Right renal pelvis (tissue), 4 donors: ENCODE measurements around the gene C1GALT1. TPM values are rescaled to one million over a fixed set of nuclear protein-coding genes. Genes with fewer than 3 reads are reported as not detected.
"Not testable (repeated sequence)": the region's sequence is repeated elsewhere in the genome, so short reads cannot be mapped to it uniquely, and the experiment has no call there.

ENCODE experiments used
- DNase-seq, 4 donors: peaks; one replicate each; pipeline ENCODE4 v3.0.0-alpha.2; 2013; ENCODE audit warnings: low read depth in 4 of 4, low spot score in 3 of 4, missing footprints in 1 of 4
- polyA plus RNA-seq, 4 donors: library from polyadenylated mRNA; unstranded; fragments of 120-200 nt; gene quantifications; one replicate each; pipeline ENCODE4 v1.2.1, GENCODE V29; 2013; ENCODE audit not compliant: insufficient read length in 4 of 4

C1GALT1 gene
- polyA plus RNA-seq, 4 donors = 45.1 to 50.1 (median 45.4) TPM

DNA sequence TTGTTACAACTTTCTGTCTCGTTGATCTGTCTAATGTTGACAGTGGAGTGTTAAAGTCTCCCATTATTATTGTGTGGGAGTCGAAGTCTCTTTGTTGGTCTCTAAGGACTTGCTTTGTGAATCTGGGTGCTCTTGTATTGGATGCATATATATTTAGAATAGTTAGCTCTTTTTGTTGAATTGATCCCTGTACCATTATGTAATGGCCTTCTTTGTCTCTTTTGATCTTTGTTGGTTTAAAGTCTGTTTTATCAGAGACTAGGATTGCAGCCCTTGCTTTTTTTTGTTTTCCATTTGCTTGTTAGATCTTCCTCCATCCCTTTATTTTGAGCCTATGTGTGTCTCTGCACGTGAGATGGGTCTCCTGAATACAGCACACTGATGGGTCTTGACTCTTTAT lies 17.2 kb downstream of the C1GALT1 start:
- DNase-seq = not testable (repeated sequence)

DNA sequence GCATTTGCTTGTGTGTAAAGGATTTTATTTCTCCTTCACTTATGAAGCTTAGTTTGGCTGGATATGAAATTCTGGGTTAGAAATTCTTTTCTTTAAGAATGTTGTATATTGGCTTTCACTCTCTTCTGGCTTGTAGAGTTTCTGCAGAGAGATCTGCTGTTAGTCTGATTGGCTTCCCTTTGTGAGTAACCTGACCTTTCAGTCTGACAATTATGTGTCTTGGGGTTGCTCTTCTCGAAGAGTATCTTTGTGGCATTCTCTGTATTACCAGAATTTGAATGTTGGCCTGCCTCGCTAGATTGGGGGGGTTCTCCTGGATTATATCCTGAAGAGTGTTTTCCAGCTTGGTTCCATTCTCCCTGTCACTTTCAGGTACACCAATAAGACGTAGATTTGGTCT lies 17.9 kb downstream of the C1GALT1 start:
- not testable (repeated sequence) for DNase-seq

DNA sequence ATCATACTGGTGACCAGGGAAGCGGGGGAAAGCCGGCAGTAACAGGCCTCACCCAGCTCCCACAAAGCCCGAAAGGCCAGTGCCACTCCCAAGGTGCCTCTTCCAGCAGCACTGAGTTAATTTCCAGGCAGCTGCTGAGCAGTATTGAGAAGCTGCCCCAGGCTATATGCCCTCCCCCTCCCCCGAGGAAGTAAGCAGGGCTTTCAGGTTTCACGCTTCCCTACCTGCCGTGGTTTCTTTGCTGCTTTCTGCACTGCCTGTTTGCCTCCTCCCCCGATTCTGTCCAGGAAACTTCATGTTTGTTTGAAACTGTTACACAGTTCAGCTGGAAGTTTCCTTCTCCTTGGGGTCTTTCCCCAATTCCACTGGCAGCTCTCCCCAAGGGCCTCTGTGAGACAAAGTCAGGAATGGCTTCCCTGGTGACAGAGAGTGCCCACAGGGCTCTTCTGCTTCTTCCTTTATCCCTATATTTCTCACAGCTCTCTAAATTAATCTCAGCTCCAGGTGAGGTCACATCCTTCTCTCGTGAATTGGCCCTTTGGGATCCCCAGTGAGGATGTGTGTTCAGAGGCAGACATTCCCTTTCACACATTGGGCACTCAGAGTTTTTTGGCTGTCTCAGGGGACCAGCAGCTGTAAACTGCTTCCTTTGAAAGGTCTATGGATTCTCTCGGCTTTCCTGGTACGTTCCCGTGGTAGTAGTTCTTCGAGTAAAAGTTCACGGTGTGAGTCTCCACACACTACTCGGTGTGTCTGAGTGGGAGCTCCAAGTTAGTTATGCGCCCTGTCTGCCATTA lies 19.4 kb downstream of the C1GALT1 start:
- peak in 2 of 4 donors; percentile 43 to 53 for DNase-seq

DNA sequence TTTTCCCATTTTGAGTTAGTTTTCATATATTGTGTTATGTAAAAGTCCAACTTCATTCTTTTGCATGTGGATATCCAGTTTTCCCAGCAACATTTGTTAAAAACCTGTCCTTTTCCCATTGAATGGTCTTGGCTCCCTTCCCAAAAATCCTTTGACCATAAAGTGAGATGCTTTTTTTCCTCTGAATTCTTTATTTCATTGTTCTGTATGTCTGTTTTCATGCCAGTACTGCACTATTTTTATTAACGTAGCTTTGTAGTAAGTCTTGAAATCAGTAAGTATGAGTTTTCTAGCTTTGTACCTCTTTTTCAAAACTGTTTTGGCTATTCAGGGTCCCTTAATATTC lies 20.0 kb downstream of the C1GALT1 start:
- no peak for DNase-seq

DNA sequence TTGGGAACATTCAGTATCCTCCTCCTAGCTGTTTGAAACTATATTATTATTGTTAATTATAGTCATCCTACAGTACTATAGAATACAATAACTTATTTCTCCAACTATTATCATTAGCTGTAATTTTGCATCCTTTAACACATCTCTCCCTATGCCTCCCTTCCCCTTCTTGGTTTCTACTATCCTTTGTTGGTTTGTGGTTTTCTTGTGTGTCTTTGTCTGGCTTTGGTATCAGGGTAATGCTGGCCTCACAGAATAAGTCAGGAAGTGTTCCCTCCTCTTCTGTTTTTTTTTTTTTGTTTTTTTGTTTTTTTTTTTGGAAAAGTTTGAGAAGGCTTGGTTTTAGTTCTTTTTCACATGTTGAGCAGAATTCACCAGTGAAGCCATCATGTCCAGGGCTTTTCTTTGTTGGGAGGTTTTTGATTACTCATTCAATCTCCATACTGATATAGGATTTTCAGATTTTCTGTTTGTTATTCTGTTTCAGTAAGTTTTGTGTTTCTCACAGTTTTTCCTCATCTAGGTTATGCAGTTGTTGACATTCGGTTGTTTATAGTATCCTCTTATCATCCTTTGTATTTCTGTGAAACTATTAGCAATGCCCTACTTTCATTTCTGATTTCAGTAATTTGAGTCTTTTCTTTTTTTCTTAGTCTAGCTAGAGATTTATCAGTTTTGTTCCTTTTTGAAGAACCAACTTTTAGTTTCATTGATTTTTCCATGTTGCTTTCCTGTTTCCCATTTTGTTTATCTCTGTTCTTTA lies 21.6 kb downstream of the C1GALT1 start:
- no peak for DNase-seq

DNA sequence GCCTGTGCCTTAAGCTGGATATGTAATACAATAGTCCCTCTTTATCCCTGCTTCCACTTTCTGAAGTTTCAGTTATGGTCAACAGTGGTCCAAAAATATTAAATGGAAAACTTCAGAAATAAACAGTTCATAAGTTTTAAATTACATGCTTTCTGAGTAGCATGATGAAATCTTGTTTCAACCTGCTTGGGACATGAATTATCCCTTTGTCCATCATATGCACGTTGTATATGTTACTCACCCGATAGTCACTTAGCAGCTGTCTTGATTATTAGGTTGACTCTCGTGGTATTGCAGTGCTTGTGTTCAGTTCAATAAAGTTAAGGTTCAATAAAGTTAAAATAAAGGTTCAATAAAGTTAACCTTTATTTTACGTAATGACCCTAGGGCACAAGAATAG lies 25.5 kb downstream of the C1GALT1 start:
- DNase-seq = no peak

DNA sequence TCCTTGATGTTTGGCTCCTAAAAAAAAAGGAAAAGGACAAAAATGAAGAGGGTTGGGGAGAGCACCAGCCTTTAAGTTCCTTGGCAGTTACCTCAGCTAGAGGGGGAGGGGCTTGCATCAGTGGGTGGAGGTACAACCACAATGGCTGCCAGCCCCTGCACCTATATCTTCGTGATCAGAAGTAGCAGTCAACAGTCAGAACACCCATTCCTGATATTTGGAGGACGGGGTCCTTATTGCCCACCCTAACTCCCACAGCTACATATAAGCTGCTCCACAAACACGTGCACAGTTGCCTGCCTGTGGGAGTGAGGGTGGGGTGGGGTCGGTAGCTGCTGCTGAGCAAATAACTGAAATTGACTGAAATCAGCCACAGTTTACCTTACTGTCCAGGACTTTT lies 26.2 kb downstream of the C1GALT1 start:
- no peak for DNase-seq

DNA sequence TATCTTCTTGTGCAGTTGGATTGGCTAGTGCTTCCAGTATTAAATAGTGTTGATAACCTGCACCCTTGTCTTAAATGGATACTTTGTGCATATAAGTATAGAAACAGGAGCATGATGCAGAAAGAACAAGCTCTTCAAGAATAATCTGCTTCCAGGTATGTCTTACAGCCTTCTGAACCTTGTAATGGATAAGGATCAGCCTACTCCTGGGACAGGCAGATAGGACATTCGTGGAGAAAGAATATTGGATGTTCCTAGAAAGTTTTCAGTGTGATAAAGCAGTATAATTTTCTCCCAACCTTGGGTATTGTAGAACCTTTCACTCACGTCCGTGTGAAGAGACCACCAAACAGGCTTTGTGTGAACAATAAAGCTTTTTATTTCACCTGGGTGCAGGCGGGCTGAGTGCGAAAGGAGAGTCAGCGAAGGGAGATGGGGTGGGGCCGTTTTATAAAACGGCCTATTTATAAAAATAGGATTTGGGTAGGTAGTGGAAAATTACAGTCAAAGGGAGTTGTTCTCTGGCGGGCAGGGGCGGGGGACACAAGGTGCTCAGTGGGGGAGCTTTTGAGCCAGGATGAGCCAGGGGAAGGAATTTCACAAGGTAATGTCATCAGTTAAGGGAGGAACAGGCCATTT lies 27.2 kb downstream of the C1GALT1 start:
- DNase-seq = no peak

DNA sequence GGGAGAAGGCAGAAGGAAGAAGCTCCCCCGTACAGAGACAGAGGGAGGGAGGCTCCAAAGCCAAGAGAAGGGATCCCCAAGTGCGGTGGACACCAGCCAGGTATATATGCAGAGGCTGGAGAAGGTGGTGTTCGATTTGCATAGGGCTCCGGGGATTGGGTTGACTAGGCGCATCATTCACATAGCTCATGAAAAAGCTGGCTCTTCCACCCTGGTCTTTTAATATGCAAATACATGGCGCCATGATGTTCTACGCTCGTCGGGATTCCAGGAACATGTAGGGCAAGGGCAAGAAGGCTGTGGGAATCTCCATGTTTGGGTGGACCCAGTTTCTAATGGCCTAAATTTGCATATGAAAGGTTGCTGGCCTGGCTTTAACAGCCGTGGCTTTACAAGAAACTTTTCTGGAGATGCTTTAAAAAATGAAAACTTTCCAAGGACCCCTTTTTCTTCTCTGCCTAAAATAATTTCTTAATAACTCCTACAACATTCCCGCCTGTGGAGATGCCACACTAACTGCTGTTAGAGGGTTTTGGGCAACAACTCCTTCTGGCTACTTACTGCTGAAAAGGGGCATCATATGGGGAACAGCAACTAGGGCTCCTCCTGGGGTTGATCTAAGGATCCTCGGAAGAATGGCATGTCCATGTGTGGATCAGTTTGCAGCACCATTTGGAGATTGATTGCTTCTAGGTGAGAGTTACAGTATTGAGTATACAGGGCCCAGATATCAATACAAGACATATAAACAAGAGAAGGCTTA lies 28.3 kb downstream of the C1GALT1 start:
- DNase-seq = no peak

DNA sequence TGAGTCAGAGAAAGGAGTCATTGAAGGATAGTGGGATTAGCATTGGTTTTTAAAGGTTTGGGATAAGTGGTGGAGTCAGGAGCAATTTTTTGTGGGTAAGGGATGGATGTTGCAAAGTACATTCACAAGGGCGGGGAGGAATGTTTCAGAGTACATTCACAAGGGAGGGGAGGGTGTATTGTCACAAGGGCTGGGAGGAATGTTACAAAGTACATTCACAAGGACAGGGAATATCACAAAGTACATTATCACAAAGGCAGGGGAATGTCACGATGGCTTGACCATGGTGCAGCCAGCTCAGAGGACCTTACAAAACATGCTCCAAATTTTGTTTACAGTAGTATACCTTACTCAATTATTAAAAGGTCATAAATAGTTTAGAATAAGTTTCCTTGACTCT lies 30.3 kb downstream of the C1GALT1 start:
- no peak for DNase-seq

DNA sequence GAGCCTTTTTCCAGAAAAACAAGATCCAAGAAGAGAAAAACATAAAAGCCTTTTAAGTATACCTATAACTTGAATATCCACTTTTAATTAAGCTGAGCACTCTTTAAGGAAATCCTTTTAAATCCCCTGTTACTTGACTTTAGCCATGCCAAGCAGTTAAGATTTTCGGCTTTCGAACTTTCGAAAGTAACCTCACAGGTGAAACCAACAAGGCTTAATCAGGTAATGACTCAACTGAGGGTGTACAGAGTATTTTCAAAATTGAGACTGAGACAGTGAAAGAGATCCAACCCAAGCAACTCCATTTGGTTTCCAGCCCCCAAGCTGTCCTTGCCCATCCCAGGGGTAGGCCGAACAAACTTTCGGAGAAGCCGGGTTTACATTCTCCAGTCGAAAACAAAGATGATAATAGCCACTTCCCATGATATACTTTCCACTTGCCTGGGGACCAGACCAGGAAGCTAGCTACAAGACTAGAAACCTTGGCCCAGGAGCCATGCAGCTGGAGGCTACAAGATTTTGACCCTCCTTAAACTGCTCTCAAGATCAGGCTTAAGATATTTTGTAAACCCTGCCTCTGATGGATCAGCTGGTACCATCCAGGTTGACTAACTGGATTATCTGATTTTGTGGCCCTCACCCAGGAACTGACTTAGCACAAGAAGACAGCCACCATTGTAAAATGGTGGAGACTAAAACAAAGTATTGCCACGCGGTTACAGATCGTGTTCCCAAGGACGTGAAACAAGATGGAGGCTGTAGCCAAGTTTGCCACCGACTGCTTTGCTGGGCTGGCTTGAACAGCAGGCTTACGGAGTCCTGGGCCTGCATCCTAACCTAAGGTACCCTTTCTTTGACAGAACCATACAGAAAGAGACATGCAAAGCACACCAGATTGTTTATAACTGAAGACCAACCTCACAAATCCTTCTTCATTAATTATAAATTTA lies 32.3 kb downstream of the C1GALT1 start:
- DNase-seq = no peak

DNA sequence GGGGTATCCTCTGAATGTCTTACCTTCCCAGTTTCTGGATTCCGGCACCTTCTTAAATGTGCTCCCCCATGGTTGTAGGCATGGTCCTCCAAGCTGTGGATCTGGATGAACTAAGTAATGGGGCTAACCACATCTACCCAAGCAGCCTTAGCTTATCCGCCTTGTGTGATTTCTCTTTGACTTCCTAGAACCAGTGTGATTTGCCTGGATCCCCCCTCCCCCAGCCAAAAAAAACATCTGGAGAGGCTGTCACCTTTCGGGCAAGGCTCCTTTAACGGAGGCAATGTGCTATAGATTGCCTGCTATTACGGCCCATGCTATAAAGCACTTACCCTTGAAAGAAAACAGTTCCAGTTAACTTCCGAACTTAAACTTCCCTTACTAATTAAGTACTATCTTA lies 33.9 kb downstream of the C1GALT1 start:
- no peak for DNase-seq

DNA sequence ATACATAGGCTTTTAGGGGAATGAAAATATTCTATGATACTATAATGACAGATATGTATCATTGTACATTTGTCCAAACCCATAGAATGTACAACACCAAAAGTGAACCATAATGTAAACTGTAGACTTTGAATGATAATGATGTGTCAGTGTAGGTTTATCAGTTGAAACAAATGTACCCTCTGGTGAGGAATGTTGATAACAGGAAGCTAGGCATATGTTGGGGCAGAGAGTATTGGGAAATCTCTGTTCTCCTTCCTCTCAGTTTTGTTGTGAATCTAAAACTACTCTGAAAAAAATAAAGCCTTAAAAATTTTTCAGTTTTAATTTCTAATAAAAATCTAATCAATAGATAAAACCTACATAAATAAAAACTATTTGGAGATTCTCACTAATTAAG lies 36.9 kb downstream of the C1GALT1 start:
- DNase-seq = no peak

DNA sequence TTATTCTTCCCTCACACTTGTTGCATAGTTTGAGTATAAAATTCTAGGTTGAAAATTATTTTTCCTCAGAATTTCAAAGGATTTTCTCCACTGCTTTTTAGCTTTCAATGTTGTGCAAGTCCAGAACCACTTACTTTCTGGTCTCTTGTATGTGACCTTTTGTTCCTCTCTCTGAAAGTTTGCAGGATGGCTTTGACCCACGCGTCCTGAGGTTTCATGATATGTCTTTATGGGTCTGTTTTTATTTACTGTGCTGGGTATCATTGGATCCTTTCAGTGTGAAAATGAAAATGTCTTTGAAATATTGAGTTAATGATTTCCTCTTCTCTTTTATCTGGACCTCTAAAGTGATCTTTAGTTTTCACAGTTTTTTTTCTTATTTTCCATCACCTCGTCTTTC lies 38.5 kb downstream of the C1GALT1 start:
- DNase-seq = no peak

DNA sequence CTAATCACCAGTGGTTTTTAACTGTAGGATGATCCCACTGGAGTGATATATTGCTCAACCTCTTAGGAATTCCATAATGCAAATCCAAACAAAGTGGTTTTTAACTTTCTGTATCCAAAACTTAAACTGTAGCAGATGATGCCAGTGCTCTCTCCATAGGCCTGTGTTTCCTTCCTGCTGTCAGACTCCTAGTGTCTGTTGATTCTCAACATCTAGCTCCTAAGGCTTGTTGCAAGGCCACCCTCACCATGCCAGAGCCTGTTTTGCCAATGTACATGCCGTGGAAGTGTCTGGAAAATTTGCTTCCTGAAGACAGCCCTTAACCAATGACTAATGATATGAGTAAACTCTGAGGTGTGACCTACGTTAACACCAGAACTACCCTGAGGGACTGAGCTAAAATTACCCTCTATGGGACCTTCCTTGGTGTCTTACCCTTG lies 39.3 kb downstream of the C1GALT1 start:
- DNase-seq = no peak

DNA sequence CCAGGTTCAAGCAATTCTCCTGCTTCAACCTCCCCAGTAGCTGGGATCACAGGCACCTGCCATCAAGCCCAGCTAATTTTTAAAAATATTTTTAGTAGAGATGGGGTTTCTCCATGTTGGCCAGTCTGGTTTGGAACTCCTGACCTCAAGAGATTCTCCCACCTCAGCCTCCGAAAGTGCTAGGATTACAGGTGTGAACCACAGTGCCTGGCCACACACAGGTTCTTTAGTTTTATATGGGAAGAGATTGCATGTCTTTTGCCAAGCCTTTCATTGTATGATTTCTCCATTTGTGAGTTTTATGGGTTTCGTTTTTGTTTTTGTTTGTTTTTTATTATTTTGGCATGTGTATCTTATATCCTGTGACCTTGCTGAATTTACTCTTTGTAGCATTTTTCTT lies 40.9 kb downstream of the C1GALT1 start:
- DNase-seq = no peak

DNA sequence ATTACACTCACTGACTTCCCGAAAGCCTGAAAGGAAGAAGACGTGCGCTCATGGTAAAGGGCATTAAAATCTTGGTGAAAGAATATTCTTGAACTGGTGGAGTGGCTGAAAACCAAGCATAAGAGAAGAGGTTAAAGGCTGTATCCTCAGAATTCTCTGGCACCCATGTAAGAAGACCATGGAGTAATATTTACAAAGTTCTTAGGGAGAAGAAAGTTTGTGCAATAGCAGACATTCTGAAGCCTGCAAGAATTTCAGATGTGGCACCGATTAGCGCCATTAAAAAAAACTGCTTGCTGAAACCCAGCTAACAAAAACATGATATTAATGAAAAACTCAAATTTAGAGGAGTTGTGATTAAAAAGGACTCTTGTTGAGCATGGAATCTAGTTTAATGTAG lies 44.1 kb downstream of the C1GALT1 start:
- DNase-seq = no peak

DNA sequence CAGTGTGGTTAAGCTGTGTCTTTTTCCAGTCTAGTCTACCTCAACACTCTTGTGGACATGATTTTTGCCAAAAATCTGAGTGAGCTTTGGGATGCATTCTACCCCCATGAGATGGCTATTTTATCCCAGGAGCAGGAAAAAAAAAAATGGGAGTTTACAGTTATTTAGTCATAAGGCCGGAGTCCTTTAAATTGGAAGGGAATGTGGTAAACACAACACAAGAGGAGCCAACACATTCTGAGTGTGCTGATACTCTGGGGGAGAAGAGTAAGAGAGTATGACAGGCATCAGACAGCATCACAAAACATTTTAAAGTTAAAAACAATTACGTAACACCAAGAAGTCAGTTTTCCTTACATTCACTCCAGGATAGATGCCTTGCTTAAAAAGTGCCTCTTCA lies 46.1 kb downstream of the C1GALT1 start:
- DNase-seq = no peak

DNA sequence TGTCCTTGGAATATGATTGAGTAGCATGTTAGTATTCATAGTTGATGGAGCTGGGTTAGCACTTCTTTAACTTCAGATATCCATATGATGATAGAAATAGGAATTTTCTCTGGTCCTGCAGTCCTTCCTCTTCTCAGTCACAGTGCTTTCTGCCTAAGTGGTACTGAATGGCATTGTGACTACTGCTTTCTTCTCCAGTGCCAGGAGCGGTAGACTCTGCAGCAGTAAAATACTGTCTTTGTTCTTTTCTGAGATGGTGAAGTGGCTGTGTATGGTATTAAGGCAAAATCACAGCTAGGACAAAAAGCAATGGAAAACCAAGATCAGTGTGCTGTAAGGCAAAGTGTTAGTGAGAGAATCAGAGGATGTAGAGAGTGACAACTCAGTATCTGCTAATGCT lies 46.6 kb downstream of the C1GALT1 start:
- DNase-seq = no peak

DNA sequence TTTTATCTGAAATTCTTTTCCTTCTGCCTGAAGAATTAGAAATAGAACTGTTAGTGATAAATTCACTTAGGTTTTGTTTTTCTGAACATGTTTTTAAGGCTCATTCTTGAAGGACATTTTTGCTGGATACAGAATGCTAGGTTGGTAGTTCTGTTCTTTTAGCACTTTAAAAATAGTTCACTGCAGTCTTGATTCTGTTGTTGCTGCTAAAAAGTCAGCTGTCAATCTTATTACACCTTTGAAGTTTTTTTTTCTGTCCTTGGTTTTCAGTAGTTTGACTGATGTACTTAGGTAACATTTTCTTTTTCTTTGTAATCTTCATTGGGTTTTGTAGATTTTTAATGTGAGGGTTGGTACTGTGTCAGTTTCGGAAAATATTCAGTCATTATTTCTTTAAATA lies 48.7 kb downstream of the C1GALT1 start:
- DNase-seq = no peak
